Activated CD8-positive, alpha-beta T cell treated with anti-CD3 and anti-CD28 coated beads for 36 hours (primary cell): Measurements from ENCODE around the gene SURF4. TPM values are rescaled to one million over a fixed set of nuclear protein-coding genes. Genes with fewer than 3 reads are reported as not detected.

Experiments used
- ATAC-seq: fragments of 200-7000 bp; cut with Tn5 transposase; one replicate; pipeline ENCODE4 v1.10.0; 2021; ENCODE audit warnings: mild to moderate bottlenecking, moderate library complexity
- CTCF ChIA-PET: fragments of 350-600 bp; sonication (Branson Sonifier 250); formaldehyde crosslinking; loops from one replicate; lab custom pipeline; 2021; ENCODE audit warnings: antibody characterized with exemption; lab: Charles Lee
- POLR2A ChIA-PET: fragments of 350-600 bp; sonication (Branson Sonifier 250); formaldehyde crosslinking; loops from one replicate; lab custom pipeline; 2021; ENCODE audit warnings: antibody characterized with exemption; lab: Charles Lee
- DNase-seq: peaks from one replicate; pipeline ENCODE4 v3.0.0-alpha.2; 2020
- H3K27ac Mint-ChIP-seq: one replicate; pipeline ENCODE4 v1.8.0; 2021; ENCODE audit warnings: mild to moderate bottlenecking, mixed read lengths
- H3K27me3 Mint-ChIP-seq: one replicate; pipeline ENCODE4 v1.8.0; 2021; ENCODE audit warnings: mixed read lengths
- H3K36me3 Mint-ChIP-seq: one replicate; pipeline ENCODE4 v1.8.0; 2021; ENCODE audit warnings: low read depth, mixed read lengths
- H3K4me1 Mint-ChIP-seq: one replicate; pipeline ENCODE4 v1.8.0; 2021; ENCODE audit warnings: low read depth, mixed read lengths
- H3K4me3 Mint-ChIP-seq: one replicate; pipeline ENCODE4 v1.8.0; 2021; ENCODE audit warnings: mild to moderate bottlenecking, moderate library complexity, mixed read lengths
- H3K9me3 Mint-ChIP-seq: one replicate; pipeline ENCODE4 v1.8.0; 2021; ENCODE audit warnings: mixed read lengths
- CTCF ChIP-seq: fragments of 200-600 bp; IDR thresholded peaks from one replicate; pipeline ENCODE4 v1.8.0; 2022; ENCODE audit warnings: antibody characterized with exemption, mild to moderate bottlenecking
- intact Hi-C: fragments of 100-400 bp; cut with micrococcal nuclease; formaldehyde crosslinking; loops from one replicate; pipeline ENCODE4 v1.10.0; 2022
- total RNA-seq, 2 experiments: library from RNA; stranded (reverse); gene quantifications; one replicate each; pipeline ENCODE4 v1.2.3, GENCODE V29; 2021

Gene SURF4
- total RNA-seq, 2 experiments from 2014 or later, result 219 to 239 TPM

- Mint-ChIP-seq H3K36me3 (peaks cover 6% of the 10 kb centered on the region), H3K9me3 (no peaks in the 10 kb centered on the region), H3K27ac (no peak overlapping the region), H3K27me3 (no peaks in the 10 kb centered on the region), H3K4me1 (peaks cover 7% of the 10 kb centered on the region), H3K4me3 (no peak overlapping the region)
- intact Hi-C loops, result loop anchor here (10.0 kb wide), 1 partner anchor 215 kb away; no protein-coding TSS in a partner anchor
- ChIA-PET CTCF (interaction anchor here (1.1 kb wide), 1 partner anchor 70 kb away, joined by 3 read pairs; no protein-coding TSS in a partner anchor), POLR2A (interaction anchor here (0.9 to 1.4 kb wide), 4 partner anchors 15 to 54 kb away, joined by 3 read pairs; no protein-coding TSS in a partner anchor)
- ATAC-seq, result no peak
- no peak for TF ChIP-seq CTCF
- DNase-seq, result no peak
Measured at GRCh38 chr9:133400292-133400691, 24.4 kb upstream of the SURF4 start.

DNA sequence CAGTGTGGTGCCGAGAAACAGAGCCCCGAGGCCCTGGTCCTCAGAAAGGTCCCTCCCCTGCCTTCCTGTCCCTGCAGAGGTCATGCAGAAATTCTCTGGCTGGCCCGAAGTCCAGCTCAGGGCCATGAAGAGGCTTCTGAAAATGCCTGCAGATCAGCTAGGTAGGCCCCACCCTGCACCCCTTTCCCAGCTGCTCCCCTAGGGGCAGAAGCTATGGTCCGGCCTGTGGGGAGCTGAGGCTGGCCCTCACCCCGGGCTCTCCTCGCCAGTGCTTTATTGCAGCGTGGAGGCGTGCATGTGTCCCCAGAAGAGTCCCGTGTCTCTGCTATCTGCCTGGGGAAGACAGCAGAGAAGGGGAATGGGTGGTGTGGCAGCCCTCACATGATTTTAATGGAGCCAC lies 22.0 kb upstream of the SURF4 start:
- CTCF ChIA-PET, result interaction anchor here (0.6 kb wide), 1 partner anchor 204 kb away, joined by 3 read pairs; no protein-coding TSS in a partner anchor
- H3K9me3 Mint-ChIP-seq, result no peaks in the 10 kb centered on the region
- no peak for DNase-seq

GRCh38 chr9:133397370-133397769 lies 21.5 kb upstream of the SURF4 start:
- no peak overlapping the region for H3K27ac Mint-ChIP-seq

More for the DNA sequence above, 22.0 kb upstream of the SURF4 start:
- Mint-ChIP-seq H3K4me3 (no peak overlapping the region), H3K36me3 (peaks cover 1% of the 10 kb centered on the region), H3K27ac (no peak overlapping the region), H3K4me1 (peaks cover 2% of the 10 kb centered on the region), H3K27me3 (no peaks in the 10 kb centered on the region)
- no peak for ATAC-seq
- no peak for TF ChIP-seq CTCF
- intact Hi-C loops, result no loop called here
- POLR2A ChIA-PET, result interaction anchor here (0.6 to 1.6 kb wide), 3 partner anchors 11 to 254 kb away, joined by 3 read pairs; no protein-coding TSS in a partner anchor

DNA sequence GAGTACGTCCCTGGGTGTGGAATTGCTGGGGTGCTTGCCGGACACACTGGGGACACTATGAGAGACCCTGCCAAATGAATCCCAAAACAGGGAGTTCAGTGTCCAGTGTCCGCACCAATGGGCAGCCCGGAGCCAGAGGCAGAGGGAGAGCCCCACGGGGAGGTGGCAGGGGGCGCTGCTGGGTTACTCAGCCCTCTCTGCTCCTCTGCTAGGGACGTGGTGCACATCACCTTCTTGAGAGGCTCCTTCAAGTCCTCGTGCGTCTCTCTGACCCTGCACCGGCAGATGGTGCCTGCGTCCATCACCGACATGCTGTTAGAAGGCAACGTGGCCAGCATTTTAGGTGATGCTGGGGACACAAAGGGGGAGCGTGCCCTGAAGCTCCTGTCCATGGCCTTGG lies 21.1 kb upstream of the SURF4 start:
- H3K36me3 Mint-ChIP-seq, result peaks cover 1% of the 10 kb centered on the region
- peak; percentile 35 for TF ChIP-seq CTCF

More at GRCh38 chr9:133397370-133397769, 21.5 kb upstream of the SURF4 start:
- TF ChIP-seq CTCF, result no peak
- intact Hi-C loops, result no loop called here
- no peak overlapping the region for H3K4me3 Mint-ChIP-seq
- H3K36me3 Mint-ChIP-seq, result peaks cover 1% of the 10 kb centered on the region
- ATAC-seq (no peak), DNase-seq (no peak)
- H3K9me3 Mint-ChIP-seq, result no peaks in the 10 kb centered on the region
- CTCF ChIA-PET, result no interaction called here
- peaks cover 2% of the 10 kb centered on the region for H3K4me1 Mint-ChIP-seq
- no peaks in the 10 kb centered on the region for H3K27me3 Mint-ChIP-seq
- POLR2A ChIA-PET, result interaction anchor here (0.7 to 1.6 kb wide), 2 partner anchors 11 to 147 kb away, joined by 3 read pairs; no protein-coding TSS in a partner anchor

GRCh38 chr9:133394687-133395271 lies 18.9 kb upstream of the SURF4 start:
- ChIA-PET CTCF (interaction anchor here (1.2 to 1.9 kb wide), 4 partner anchors 11 to 92 kb away, joined by 3 to 7 read pairs (median 4); partner anchors contain the start of genes SURF1 and SURF2), POLR2A (interaction anchor here (1.3 to 2.3 kb wide), 3 partner anchors 8 to 23 kb away, joined by 3 to 7 read pairs (median 4); partner anchors contain the start of gene REXO4)
- no peak for ATAC-seq
- Mint-ChIP-seq H3K4me1 (peaks cover 2% of the 10 kb centered on the region), H3K27me3 (peaks cover 1% of the 10 kb centered on the region), H3K9me3 (no peaks in the 10 kb centered on the region), H3K27ac (no peak overlapping the region), H3K36me3 (no peaks in the 10 kb centered on the region), H3K4me3 (no peak overlapping the region)
- intact Hi-C loops, result no loop called here
- no peak for TF ChIP-seq CTCF
- no peak for DNase-seq

More for the DNA sequence above, 21.1 kb upstream of the SURF4 start:
- ATAC-seq (no peak), DNase-seq (peak; percentile 25)
- Mint-ChIP-seq H3K9me3 (no peaks in the 10 kb centered on the region), H3K4me3 (no peak overlapping the region), H3K27me3 (no peaks in the 10 kb centered on the region), H3K27ac (no peak overlapping the region), H3K4me1 (peaks cover 2% of the 10 kb centered on the region)
- CTCF ChIA-PET, result interaction anchor here (0.7 kb wide), 1 partner anchor 20 kb away, joined by 3 read pairs; the partner anchor contains the start of gene STKLD1
- intact Hi-C loops, result no loop called here
- POLR2A ChIA-PET, result interaction anchor here (0.7 to 1.6 kb wide), 2 partner anchors 10 to 147 kb away, joined by 3 read pairs; no protein-coding TSS in a partner anchor
